Measurements from ENCODE around the gene MUSTN1. TPM values are rescaled to one million over a fixed set of nuclear protein-coding genes. Genes with fewer than 3 reads are reported as not detected.

Gene MUSTN1
- polyA plus RNA-seq, 3 donors = 0.75 to 1.4 (median 1.3) TPM

- DNase-seq = no peak
Measured at GRCh38 chr3:52787246-52787645, 47.6 kb downstream of the MUSTN1 start.

- no peak for DNase-seq
Measured at GRCh38 chr3:52786330-52787215, 48.2 kb downstream of the MUSTN1 start.

- no peak for DNase-seq
Measured at GRCh38 chr3:52784931-52785590, 49.8 kb downstream of the MUSTN1 start.

- DNase-seq = no peak
Measured at GRCh38 chr3:52784021-52784621, 50.7 kb downstream of the MUSTN1 start.

- DNase-seq = no peak
Measured at GRCh38 chr3:52783211-52783555, 51.6 kb downstream of the MUSTN1 start.

Other genes starting within 250 kb of the MUSTN1 start
- 10 to 100 TPM; 56.4 to 60.4 (median 59.4) TPM for gene PBRM1, start 149.1 kb downstream of the MUSTN1 start, polyA plus RNA-seq (ENCODE audit: insufficient read length in 3 of 3)
- 100 to 1,000 TPM in 2 of 3 donors, 10 to 100 TPM in 1; 92.6 to 111 (median 106) TPM for gene GNL3, start 149.0 kb downstream of the MUSTN1 start, polyA plus RNA-seq (ENCODE audit: insufficient read length in 3 of 3)
- gene GLT8D1, start 129.2 kb downstream of the MUSTN1 start, polyA plus RNA-seq (ENCODE audit: insufficient read length in 3 of 3) = 100 to 1,000 TPM; 122 TPM
- gene SPCS1, start 128.9 kb downstream of the MUSTN1 start, polyA plus RNA-seq (ENCODE audit: insufficient read length in 3 of 3) = 100 to 1,000 TPM; 144 to 155 (median 155) TPM
- 10 to 100 TPM; 24.2 to 35.7 (median 29.2) TPM for gene NEK4, start 64.1 kb downstream of the MUSTN1 start, polyA plus RNA-seq (ENCODE audit: insufficient read length in 3 of 3)
- gene ITIH1, start 57.4 kb downstream of the MUSTN1 start, polyA plus RNA-seq (ENCODE audit: insufficient read length in 3 of 3) = under 1 TPM in 1 of 3 donors, not detected in 2; 0.12 TPM
- 1 to 10 TPM; 5.5 to 9.5 (median 5.7) TPM for gene ITIH3, start 40.2 kb downstream of the MUSTN1 start, polyA plus RNA-seq (ENCODE audit: insufficient read length in 3 of 3)
- 10 to 100 TPM in 2 of 3 donors, 1 to 10 TPM in 1; 7.0 to 14.9 (median 12.4) TPM for gene ITIH4, start 4.3 kb downstream of the MUSTN1 start, polyA plus RNA-seq (ENCODE audit: insufficient read length in 3 of 3)
- 10 to 100 TPM; 15.9 to 17.9 (median 16.6) TPM for gene STIMATE, start 62.5 kb upstream of the MUSTN1 start, polyA plus RNA-seq (ENCODE audit: insufficient read length in 3 of 3)
- gene SFMBT1, start 211.1 kb upstream of the MUSTN1 start, polyA plus RNA-seq (ENCODE audit: insufficient read length in 3 of 3) = 10 to 100 TPM in 2 of 3 donors, 1 to 10 TPM in 1; 9.9 to 11.7 (median 10.8) TPM

All from renal pelvis (tissue), 4 donors.